Fibroblast of lung (primary cell): ENCODE measurements around the gene FAAP20.

Source experiments
- CTCF ChIP-seq, 2 donors: IDR thresholded peaks in 1 of 2; conservative IDR thresholded peaks in 1 of 2; 1 replicate in 1 of 2; 2 replicates in 1 of 2; pipeline ENCODE4 v1.5.1; 2011 to 2012; ENCODE audit warnings: low read length in 2 of 2, control low read depth in 1 of 2, inconsistent platforms in 1 of 2, low read depth in 1 of 2, mild to moderate bottlenecking in 1 of 2
- EZH2 ChIP-seq: IDR thresholded peaks from 2 replicates; pipeline ENCODE4 v1.5.1; 2012; ENCODE audit warnings: low read length, control low read depth, mild to moderate bottlenecking; ENCODE audit errors: missing control alignments

- TF ChIP-seq CTCF (conservative IDR thresholded peaks at IDR 0.05 in 1 of 2, IDR thresholded peaks at IDR 0.05 in 1 of 2; ENCODE audit: low read depth in 1 of 2, low read length in 2 of 2) (no peak), EZH2 (no peak)
These were observed 39.4 kb downstream of the FAAP20 start for GRCh38 chr1:2155147-2155598.
